CD4-positive, alpha-beta T cell treated with Interleukin-1 beta for 1 hour (primary cell): ENCODE results near the gene PLA2G5.
A peak's percentile ranks its signal among the peaks of the same experiment; 100 is the strongest.

Experiments used
- DNase-seq, 2 donors: peaks; one replicate each; pipeline ENCODE4 v3.0.0-alpha.2; 2020 to 2022

PLA2G5 gene

GRCh38 chr1:20070357-20070756 is 363 bp downstream of the PLA2G5 start:
- no peak for DNase-seq

DNA sequence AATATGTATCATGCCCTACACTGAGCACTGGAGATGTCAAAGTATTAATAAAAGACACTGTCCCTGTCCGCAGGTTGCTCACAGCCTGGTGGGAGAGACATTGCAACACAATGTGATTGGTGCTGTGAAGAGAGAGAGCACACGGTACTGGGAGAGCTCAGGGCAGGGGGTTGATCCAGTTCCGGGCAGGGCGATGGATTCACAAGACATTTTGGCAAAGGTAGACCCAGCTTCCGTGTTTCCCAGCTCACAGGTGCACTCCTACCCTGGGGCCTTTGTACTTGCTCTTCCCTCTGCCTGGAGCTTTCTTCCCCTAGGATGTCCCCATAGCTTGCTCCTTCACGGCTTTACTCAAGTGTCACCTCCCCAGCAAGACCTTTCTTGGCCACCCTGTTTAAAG is 1.4 kb downstream of the PLA2G5 start:
- DNase-seq, result no peak

DNA sequence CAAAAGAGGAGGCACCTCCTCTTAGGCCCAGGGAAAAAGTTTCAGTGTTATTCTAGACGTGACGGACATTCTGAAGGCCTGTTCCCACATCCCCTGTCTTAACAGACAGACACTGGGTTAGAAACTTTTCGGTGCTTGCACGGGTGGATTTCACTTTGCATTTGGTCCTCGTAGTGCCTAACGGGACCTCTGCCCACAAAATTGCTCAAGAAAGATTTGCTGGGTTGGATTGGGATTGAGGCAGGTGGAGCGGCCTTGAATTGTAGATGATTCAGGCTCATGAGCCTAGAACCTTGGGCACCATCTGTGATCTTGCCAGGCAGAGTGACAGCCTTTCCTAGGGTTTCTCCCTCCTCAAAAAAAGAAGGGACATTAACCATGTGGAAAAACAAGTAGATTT is 2.8 kb downstream of the PLA2G5 start:
- DNase-seq, result no peak

- DNase-seq, result no peak
These were observed 3.3 kb downstream of the PLA2G5 start for GRCh38 chr1:20073256-20073655.

DNA sequence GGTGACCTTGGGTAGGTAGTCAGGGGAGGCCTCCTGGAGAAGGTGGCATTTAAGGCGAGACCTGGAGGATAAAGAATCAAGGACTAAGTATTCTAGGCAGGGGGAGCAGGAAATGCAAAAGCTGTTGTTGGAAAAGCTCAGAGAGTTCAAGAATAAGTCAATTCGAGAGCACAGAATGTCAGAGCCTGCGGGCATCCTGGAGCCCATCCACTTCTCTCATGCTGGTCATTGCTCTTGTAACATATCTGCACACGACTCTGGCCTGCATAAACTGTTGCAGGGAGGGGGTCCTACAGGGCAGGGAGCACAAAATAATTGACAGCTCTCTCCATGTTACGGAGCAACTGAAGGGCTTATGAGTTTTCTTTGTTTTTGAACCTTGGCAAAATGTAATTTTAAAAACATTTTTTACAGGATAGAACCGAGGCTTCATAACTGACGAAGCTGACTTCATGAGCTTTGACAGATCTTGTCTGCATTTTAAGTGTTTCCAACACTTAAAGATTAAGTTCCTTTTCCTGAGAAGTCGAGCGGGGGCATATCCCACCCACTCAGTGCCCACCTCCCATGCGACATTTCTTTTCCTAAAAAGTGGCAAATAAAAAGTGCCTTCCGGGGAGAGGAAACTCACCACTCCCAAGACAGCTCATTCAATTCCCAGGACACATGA is 4.2 kb downstream of the PLA2G5 start:
- no peak for DNase-seq

- no peak for DNase-seq
These were observed 4.8 kb downstream of the PLA2G5 start for GRCh38 chr1:20074725-20075171.

- DNase-seq, result no peak
These were observed 5.4 kb downstream of the PLA2G5 start for GRCh38 chr1:20075345-20075744.

DNA sequence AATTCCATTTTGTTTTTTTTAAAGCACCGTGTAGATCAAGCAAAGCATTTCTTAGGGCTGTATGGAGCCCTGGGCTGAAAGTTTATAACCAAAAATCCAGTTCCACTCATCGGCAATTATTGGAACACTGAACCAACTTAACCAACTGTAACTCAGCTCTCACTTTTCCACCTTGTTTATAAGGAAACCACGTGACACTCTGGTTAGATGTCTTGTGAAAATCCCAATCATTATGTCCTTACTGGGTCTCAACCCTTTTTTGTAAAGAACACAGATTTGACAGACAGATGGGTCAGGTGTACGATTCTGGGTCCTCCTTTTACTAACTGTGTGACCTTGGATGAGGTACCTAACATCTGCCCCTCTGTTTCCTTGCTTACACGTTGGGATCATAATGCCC is 6.2 kb downstream of the PLA2G5 start:
- DNase-seq, result no peak

DNA sequence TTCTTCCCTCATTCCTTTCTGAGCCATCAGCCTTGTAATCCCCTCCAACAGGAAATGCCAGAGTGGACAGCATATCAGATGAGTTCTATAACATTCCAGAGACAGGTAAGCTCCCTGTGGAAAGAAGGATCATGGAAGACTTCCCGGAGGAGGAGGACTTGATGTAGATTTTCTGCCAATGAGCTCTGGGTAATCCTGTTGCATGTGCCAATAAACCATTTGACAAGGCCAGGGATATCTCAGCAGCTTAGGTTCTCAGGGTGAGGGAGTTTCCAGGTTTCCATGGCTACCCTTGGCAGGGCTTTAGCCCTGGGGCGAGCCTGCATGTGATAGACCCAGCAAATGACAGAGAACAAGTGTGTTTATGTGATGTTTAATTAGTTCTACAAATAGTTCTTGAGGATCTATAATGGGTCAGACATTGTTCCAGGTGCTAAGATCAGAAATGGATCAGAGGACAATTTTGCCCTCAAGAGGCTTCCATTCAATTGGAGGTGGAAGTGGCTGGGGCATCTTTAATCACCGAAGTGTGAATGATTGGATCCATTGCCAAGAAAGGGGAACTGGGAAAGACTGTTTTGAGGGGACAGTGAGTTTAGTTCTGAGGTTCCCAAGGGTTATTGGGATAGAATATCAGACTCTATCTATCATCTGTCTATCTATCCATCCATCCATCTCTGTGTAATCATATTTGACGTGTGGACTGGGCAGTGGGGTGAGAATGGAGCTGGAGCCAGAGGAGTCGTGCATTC is 6.9 kb downstream of the PLA2G5 start:
- DNase-seq, result no peak

GRCh38 chr1:20078171-20078651 is 8.2 kb downstream of the PLA2G5 start:
- DNase-seq, result peak in 1 of 2 donors; percentile 34

GRCh38 chr1:20078711-20079110 is 8.7 kb downstream of the PLA2G5 start:
- DNase-seq, result no peak

GRCh38 chr1:20079661-20080305 is 9.8 kb downstream of the PLA2G5 start:
- no peak for DNase-seq

GRCh38 chr1:20080441-20081352 is 10.7 kb downstream of the PLA2G5 start:
- DNase-seq, result peak in 1 of 2 donors; percentile 6

GRCh38 chr1:20081353-20081810 is 11.4 kb downstream of the PLA2G5 start:
- no peak for DNase-seq

- no peak for DNase-seq
These were observed 12.8 kb downstream of the PLA2G5 start for GRCh38 chr1:20082772-20083171.

GRCh38 chr1:20083178-20083944 is 13.4 kb downstream of the PLA2G5 start:
- no peak for DNase-seq

- no peak for DNase-seq
These were observed 16.8 kb downstream of the PLA2G5 start for GRCh38 chr1:20086800-20087199.

DNA sequence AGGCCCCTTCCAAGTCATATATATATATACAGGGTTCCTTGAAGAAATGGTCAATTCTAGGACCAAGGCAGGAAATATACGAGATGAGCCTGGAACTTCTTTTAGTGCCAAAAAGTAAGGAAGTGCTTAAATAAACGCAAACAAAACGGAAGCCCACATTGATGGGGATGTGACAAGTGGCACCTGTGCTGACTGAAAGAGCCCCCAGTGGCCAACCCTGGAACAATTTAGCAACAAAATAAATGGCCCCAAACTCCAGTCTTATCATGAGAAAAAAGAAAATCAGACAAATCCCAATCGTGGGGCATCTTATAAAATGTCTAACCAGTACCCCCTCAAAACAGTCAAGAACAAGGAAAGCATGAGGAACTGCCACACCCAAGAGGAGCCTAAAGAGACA is 17.7 kb downstream of the PLA2G5 start:
- no peak for DNase-seq

DNA sequence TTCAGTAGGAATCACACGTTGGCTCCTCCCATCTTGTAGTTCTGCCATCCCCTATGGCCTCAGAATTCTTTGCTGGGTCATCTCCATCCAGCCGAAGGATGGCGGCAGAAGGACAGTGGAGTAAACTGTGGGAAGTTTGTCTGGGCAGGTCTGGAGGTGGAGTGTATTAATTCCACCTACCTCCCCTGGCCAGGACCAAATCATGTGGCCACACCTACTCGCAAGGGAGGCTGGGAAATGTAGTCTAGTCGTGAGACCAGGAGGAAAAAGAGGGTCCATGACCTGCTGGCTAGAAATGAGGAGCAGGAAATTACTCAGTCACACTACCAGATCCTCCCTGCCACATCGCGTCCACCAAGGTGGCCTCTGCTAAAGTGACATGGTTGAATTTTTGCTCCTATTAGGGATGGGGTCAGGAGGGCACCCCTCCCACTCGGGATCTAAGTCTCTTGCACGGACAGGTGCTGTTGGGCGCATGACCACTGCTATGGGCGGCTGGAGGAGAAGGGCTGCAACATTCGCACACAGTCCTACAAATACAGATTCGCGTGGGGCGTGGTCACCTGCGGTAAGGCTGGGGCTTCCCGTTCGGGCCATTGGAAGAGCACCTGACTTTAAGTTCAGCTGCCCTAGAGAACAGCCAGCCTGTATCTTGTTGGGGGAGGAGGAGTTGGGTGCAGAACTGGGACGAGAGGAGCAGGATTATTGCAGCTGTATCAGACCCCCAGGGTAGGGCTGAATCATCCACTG is 19.5 kb downstream of the PLA2G5 start:
- DNase-seq, result no peak

DNA sequence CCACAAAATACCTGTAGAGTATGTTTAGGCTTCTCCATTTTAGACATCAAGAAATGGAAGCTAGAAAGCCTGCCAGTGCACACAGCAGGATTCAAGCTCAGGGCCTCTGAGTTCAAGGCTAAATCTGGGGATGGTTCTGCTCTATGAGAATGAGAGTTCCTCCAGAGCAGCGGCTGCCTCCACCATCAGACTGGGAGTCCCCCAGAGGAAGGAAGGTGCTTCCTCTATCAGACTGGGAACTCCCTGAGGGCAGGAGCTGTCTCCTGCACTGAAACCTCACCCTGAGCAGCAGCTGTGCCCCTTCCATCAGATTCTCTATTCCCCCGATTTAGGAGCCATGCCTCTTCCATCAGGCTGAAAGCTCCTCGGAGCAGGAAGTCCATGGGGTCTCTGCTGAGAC is 20.1 kb downstream of the PLA2G5 start:
- no peak for DNase-seq

GRCh38 chr1:20090641-20091040 is 20.6 kb downstream of the PLA2G5 start:
- no peak for DNase-seq
